CD14-positive monocyte (primary cell): ENCODE results near the gene E2F1. TPM values are rescaled to one million over a fixed set of nuclear protein-coding genes. Genes with fewer than 3 reads are reported as not detected.

Experiments used
- DNase-seq, 3 donors: peaks; one replicate each; pipeline ENCODE4 v3.0.0-alpha.2; 2011 to 2022
- H2AFZ ChIP-seq: 2 replicates; pipeline ENCODE4 v1.6.0; 2012; ENCODE audit warnings: mild to moderate bottlenecking, low read depth, low read length, inconsistent platforms; ENCODE audit not compliant: insufficient read depth, poor library complexity, severe bottlenecking
- H3K27ac ChIP-seq, 2 donors: 1 replicate in 1 of 2; 2 replicates in 1 of 2; pipeline ENCODE4 v1.5.1; 2012 to 2013; ENCODE audit warnings: low read length in 2 of 2, control low read depth in 1 of 2, inconsistent platforms in 1 of 2, low read depth in 1 of 2, mild to moderate bottlenecking in 1 of 2
- H3K27me3 ChIP-seq, 2 donors: one replicate each; pipeline versions ENCODE4 v1.6.0 to v1.6.1; 2011 to 2013; ENCODE audit warnings: low read length in 2 of 2; ENCODE audit not compliant: control insufficient read depth in 2 of 2, insufficient read depth in 2 of 2
- H3K36me3 ChIP-seq, 2 donors: replicated peaks in 1 of 2; 1 replicate in 1 of 2; 2 replicates in 1 of 2; pipeline versions ENCODE4 v1.5.1 to v1.6.1; 2012 to 2013; ENCODE audit warnings: low read length in 2 of 2, control low read depth in 1 of 2, inconsistent platforms in 1 of 2, mild to moderate bottlenecking in 1 of 2; ENCODE audit not compliant: insufficient read depth in 2 of 2, control insufficient read depth in 1 of 2
- H3K4me1 ChIP-seq, 2 donors: 1 replicate in 1 of 2; 2 replicates in 1 of 2; pipeline versions ENCODE4 v1.5.1 to v1.6.1; 2012 to 2013; ENCODE audit warnings: low read length in 2 of 2, control low read depth in 1 of 2, inconsistent platforms in 1 of 2, mild to moderate bottlenecking in 1 of 2, moderate library complexity in 1 of 2; ENCODE audit not compliant: insufficient read depth in 2 of 2, control insufficient read depth in 1 of 2
- H3K4me2 ChIP-seq: replicated peaks from 2 replicates; pipeline ENCODE3; 2012; ENCODE audit warnings: low read length, moderate library complexity, mild to moderate bottlenecking; ENCODE audit not compliant: poor library complexity, severe bottlenecking; ENCODE audit errors: extremely low read depth
- H3K4me3 ChIP-seq, 3 experiments: fragments of 200-600 bp in 1 of 3; sonication (generic) in 1 of 3; replicated peaks in 1 of 3; 1 replicate in 2 of 3; 2 replicates in 1 of 3; pipeline ENCODE4 v1.5.1; 2011 to 2013; ENCODE audit warnings: low read length in 3 of 3, mild to moderate bottlenecking in 3 of 3, control low read depth in 2 of 3, low read depth in 2 of 3, inconsistent platforms in 1 of 3, moderate library complexity in 1 of 3
- H3K79me2 ChIP-seq: 2 replicates; pipeline ENCODE4 v1.6.0; 2012; ENCODE audit warnings: mild to moderate bottlenecking, control low read depth, inconsistent platforms, low read length, moderate library complexity; ENCODE audit not compliant: insufficient read depth
- H3K9ac ChIP-seq: 2 replicates; pipeline ENCODE4 v1.6.0; 2017; ENCODE audit warnings: low read length, mild to moderate bottlenecking; ENCODE audit not compliant: insufficient read depth, poor library complexity, severe bottlenecking
- H3K9me3 ChIP-seq, 2 donors: replicated peaks in 1 of 2; 1 replicate in 1 of 2; 2 replicates in 1 of 2; pipeline versions ENCODE4 v1.5.1 to v1.6.1; 2012 to 2013; ENCODE audit warnings: low read length in 2 of 2, control low read depth in 1 of 2; ENCODE audit not compliant: control insufficient read depth in 1 of 2, insufficient read depth in 1 of 2
- H4K20me1 ChIP-seq: 2 replicates; pipeline ENCODE4 v1.6.0; 2012; ENCODE audit warnings: mild to moderate bottlenecking, low read length, control low read depth, moderate library complexity; ENCODE audit not compliant: insufficient read depth
- H3K27ac Mint-ChIP-seq, 7 donors: one replicate each; pipeline ENCODE4 v1.8.0; 2020; ENCODE audit warnings: mild to moderate bottlenecking in 7 of 7, mixed read lengths in 7 of 7, moderate library complexity in 6 of 7, inconsistent platforms in 2 of 7
- H3K27me3 Mint-ChIP-seq, 3 donors: one replicate each; pipeline ENCODE4 v1.8.0; 2021 to 2022; ENCODE audit warnings: low read depth in 3 of 3, mild to moderate bottlenecking in 3 of 3, mixed read lengths in 3 of 3, moderate library complexity in 3 of 3, inconsistent platforms in 1 of 3
- H3K36me3 Mint-ChIP-seq, 2 donors: one replicate each; pipeline ENCODE4 v1.8.0; 2020; ENCODE audit warnings: mixed read lengths in 2 of 2, inconsistent platforms in 1 of 2, mild to moderate bottlenecking in 1 of 2
- H3K4me1 Mint-ChIP-seq: one replicate; pipeline ENCODE4 v1.8.0; 2020; ENCODE audit warnings: mild to moderate bottlenecking, mixed read lengths
- H3K4me3 Mint-ChIP-seq, 2 donors: one replicate each; pipeline ENCODE4 v1.8.0; 2020; ENCODE audit warnings: mild to moderate bottlenecking in 2 of 2, mixed read lengths in 2 of 2, moderate library complexity in 1 of 2
- H3K9me3 Mint-ChIP-seq, 7 donors: one replicate each; pipeline ENCODE4 v1.8.0; 2020 to 2022; ENCODE audit warnings: mixed read lengths in 7 of 7, mild to moderate bottlenecking in 6 of 7, moderate library complexity in 6 of 7, inconsistent platforms in 2 of 7
- CTCF ChIP-seq: fragments of 200-600 bp; IDR thresholded peaks from one replicate; pipeline ENCODE4 v1.8.0; 2022; ENCODE audit warnings: antibody characterized with exemption, mild to moderate bottlenecking
- WGBS: methylation state at CpG from one replicate; pipeline ENCODE4 v1.1.5; 2013; ENCODE audit warnings: missing lambda C conversion rate; ENCODE audit not compliant: insufficient coverage; 5-methylcytosine and 5-hydroxymethylcytosine counted together
- intact Hi-C, 2 donors: fragments of 100-400 bp; cut with micrococcal nuclease; formaldehyde crosslinking; loops; one replicate each; pipeline versions ENCODE4 v1.15.0 to v1.15.1; 2023
- polyA plus RNA-seq, 3 donors: library from polyadenylated mRNA; depleted of rRNA in 1 of 3; unstranded in 2 of 3; stranded (reverse) in 1 of 3; fragments of 300-500 nt in 2 of 3; fragments of >200 nt in 1 of 3; fragmentation: Illumina TruSeq in 2 of 3; gene quantifications; 1 replicate in 2 of 3; 2 replicates in 1 of 3; pipeline ENCODE4 v1.2.3, GENCODE V29; 2012 to 2021

E2F1 gene
- polyA plus RNA-seq, 3 donors = 0.17 to 1.1 TPM; not detected in 1

GRCh38 chr20:33679758-33680485 lies 6.3 kb downstream of the E2F1 start:
- H3K79me2 ChIP-seq = peaks cover 42% of the 10 kb centered on the region
- 92% methylated on average over 17 of the region's 20 CpGs for WGBS
- intact Hi-C loops = loop anchor here in 1 of 2 donors (10.0 kb wide), 1 partner anchor 55 kb away; the partner anchor contains the start of gene ZNF341
- no peaks in the 10 kb centered on the region for H3K36me3 ChIP-seq
- Mint-ChIP-seq H3K9me3 (no peaks in the 10 kb centered on the region), H3K4me3 (no peak overlapping the region), H3K27me3 (peaks cover 0 to 4% (median 2%) of the 10 kb centered on the region in 3 donors), H3K27ac (peak overlapping the region in 1 of 7 donors; percentile 8), H3K4me1 (peaks cover 13% of the 10 kb centered on the region), H3K36me3 (peaks cover 6 to 23% of the 10 kb centered on the region in 2 donors)
- H2AFZ ChIP-seq = no peak overlapping the region
- no peak overlapping the region for H3K4me3 ChIP-seq
- H3K4me1 ChIP-seq = peaks cover 5 to 14% of the 10 kb centered on the region in 2 donors
- no peak overlapping the region for H3K27ac ChIP-seq
- no peaks in the 10 kb centered on the region for H4K20me1 ChIP-seq
- H3K4me2 ChIP-seq = no peak overlapping the region
- no peak overlapping the region for H3K9ac ChIP-seq
- H3K9me3 ChIP-seq = no peaks in the 10 kb centered on the region
- DNase-seq = no peak
- TF ChIP-seq CTCF = no peak
- H3K27me3 ChIP-seq = no peaks in the 10 kb centered on the region

- Histone ChIP-seq H3K4me1 (peaks cover 14 to 18% of the 10 kb centered on the region in 2 donors), H3K4me2 (no peak overlapping the region), H4K20me1 (no peaks in the 10 kb centered on the region), H3K79me2 (peaks cover 25% of the 10 kb centered on the region), H3K4me3 (no peak overlapping the region), H3K27me3 (no peaks in the 10 kb centered on the region), H3K36me3 (no peaks in the 10 kb centered on the region), H3K9ac (no peak overlapping the region), H3K27ac (no peak overlapping the region), H3K9me3 (no peaks in the 10 kb centered on the region), H2AFZ (no peak overlapping the region)
- Mint-ChIP-seq H3K27ac (peak overlapping the region in 1 of 7 donors; percentile 47), H3K36me3 (peaks cover 6 to 23% of the 10 kb centered on the region in 2 donors), H3K4me3 (no peak overlapping the region), H3K27me3 (peaks cover 0 to 5% (median 3%) of the 10 kb centered on the region in 3 donors), H3K4me1 (peaks cover 17% of the 10 kb centered on the region), H3K9me3 (no peaks in the 10 kb centered on the region)
- DNase-seq = no peak
- TF ChIP-seq CTCF = no peak
- intact Hi-C loops = no loop called here
- 96% methylated on average over 11 of the region's 15 CpGs for WGBS
Measured at GRCh38 chr20:33677991-33678702, 8.0 kb downstream of the E2F1 start.
